ENCODE measurements around the gene ATL2.

- TF ChIP-seq POLR2A (IDR thresholded peaks at IDR 0.05) (no peak), EP300 (IDR thresholded peaks at IDR 0.05) (no peak), POLR2AphosphoS5 (IDR thresholded peaks at IDR 0.05) (peak; percentile 50)
- TF ChIP-seq, protein P1, sequence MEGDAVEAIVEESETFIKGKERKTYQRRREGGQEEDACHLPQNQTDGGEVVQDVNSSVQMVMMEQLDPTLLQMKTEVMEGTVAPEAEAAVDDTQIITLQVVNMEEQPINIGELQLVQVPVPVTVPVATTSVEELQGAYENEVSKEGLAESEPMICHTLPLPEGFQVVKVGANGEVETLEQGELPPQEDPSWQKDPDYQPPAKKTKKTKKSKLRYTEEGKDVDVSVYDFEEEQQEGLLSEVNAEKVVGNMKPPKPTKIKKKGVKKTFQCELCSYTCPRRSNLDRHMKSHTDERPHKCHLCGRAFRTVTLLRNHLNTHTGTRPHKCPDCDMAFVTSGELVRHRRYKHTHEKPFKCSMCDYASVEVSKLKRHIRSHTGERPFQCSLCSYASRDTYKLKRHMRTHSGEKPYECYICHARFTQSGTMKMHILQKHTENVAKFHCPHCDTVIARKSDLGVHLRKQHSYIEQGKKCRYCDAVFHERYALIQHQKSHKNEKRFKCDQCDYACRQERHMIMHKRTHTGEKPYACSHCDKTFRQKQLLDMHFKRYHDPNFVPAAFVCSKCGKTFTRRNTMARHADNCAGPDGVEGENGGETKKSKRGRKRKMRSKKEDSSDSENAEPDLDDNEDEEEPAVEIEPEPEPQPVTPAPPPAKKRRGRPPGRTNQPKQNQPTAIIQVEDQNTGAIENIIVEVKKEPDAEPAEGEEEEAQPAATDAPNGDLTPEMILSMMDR (IDR thresholded peaks at IDR 0.05) = peak; percentile 60 to 90 (median 80)
These were observed 102.5 kb downstream of the ATL2 start for GRCh38 chr2:38274286-38275276.

Measured in gastroesophageal sphincter (tissue), 3 donors.